ENCODE data around the gene FARP1.

FARP1 gene

DNA sequence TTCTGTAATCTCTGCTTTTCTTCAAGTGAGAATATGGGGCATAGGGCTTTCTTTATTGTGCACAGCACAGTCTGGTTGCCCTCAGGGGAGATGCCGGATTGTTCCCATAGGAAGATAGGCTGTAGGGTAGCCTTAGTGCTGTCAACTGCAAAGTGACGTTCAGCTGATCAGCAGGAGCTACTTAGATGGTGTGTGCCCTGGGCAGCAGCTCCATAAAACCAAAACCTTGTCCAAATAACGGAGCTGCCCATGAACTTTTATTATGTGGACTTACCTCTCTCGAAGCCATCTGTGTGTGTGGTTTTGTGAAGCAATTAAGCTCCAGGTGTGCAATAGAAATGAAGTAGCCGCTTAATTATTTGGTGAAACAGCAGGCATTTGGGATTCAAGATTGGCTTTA, 154.2 kb downstream of the FARP1 start:
- TF ChIP-seq, protein P1, sequence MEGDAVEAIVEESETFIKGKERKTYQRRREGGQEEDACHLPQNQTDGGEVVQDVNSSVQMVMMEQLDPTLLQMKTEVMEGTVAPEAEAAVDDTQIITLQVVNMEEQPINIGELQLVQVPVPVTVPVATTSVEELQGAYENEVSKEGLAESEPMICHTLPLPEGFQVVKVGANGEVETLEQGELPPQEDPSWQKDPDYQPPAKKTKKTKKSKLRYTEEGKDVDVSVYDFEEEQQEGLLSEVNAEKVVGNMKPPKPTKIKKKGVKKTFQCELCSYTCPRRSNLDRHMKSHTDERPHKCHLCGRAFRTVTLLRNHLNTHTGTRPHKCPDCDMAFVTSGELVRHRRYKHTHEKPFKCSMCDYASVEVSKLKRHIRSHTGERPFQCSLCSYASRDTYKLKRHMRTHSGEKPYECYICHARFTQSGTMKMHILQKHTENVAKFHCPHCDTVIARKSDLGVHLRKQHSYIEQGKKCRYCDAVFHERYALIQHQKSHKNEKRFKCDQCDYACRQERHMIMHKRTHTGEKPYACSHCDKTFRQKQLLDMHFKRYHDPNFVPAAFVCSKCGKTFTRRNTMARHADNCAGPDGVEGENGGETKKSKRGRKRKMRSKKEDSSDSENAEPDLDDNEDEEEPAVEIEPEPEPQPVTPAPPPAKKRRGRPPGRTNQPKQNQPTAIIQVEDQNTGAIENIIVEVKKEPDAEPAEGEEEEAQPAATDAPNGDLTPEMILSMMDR (IDR thresholded peaks at IDR 0.05; ENCODE audit: low read depth, low read length): no peak
- no peak overlapping the region for H3K4me3 ChIP-seq (ENCODE audit: low read depth, low read length)

DNA sequence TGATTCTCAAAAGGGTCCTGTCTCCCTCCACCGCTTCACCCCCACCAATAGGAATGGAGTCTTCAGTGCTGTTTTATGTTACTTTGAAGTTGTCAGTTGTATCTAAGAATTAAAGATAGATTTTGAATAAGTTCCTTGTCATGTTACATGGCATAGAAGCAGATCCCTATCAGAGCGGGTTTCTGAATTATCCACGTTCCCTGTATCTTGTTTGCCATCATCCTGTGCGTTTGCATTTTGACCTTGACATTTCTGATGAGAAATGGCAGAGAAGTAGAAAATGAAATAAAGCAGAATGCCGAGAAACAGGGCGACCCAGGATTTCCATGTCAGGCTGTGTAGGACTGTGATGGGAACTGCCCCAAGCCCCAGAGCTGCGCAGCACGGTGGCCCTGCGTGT, 154.9 kb downstream of the FARP1 start:
- no peak overlapping the region for H3K4me3 ChIP-seq (ENCODE audit: low read depth, low read length)
- TF ChIP-seq, protein P1 (IDR thresholded peaks at IDR 0.05; ENCODE audit: low read depth, low read length): no peak

DNA sequence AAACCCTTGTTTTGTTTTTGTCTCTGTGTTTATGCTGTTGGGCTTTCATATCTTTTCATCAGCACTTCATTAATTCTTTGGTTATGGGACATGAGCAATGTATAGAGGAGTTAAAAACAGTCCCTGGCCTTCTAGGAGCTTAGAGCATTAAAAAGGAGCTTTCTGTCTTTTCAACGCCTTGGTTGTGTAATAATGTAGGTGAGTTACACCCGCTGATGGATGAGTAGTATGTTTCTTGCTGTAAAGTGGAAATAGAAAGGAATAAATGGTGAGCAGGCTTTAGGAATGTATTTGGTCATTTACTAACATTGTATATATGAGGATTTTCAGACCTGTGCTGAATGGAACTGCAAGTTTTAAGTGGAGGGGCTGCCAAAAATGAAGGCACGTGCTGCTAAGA, 155.7 kb downstream of the FARP1 start:
- no peak overlapping the region for H3K4me3 ChIP-seq (ENCODE audit: low read depth, low read length)
- TF ChIP-seq, protein P1 (IDR thresholded peaks at IDR 0.05; ENCODE audit: low read depth, low read length): no peak

DNA sequence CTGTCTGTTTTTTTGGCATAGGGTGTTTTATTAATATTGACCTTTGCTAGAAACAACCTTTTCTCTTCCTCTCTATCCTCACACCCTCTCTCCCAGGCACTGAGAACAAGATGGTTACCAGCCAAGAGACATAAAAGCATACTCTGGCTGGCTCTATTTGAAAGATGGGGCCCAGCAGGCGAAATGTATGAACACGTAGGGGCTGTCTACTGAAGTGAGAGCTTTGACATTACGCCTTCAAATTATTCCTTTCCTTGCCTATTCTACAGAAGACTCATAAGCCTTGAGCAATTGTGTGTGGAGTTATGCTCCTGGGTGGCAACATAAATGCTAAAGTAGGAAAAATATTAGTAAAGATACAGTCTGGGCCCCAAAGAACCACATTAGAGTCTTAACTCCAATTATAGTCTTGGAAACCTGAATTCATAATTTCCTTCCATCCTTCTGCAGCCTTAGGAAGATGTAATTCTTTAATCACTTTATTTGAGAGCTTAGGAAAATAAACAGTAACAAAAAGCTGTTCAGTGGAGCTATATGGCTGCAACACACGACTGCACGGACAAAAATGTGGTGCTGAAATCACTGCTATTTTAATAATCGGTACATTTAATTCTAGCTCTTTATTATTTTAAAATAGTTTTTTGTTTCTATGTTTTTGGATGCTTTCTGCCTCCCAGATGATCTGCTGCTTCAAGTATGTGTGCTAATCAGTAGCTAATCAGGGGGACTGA, 156.5 kb downstream of the FARP1 start:
- TF ChIP-seq, protein P1 (IDR thresholded peaks at IDR 0.05; ENCODE audit: low read depth, low read length): no peak
- H3K4me3 ChIP-seq (ENCODE audit: low read depth, low read length): no peak overlapping the region

DNA sequence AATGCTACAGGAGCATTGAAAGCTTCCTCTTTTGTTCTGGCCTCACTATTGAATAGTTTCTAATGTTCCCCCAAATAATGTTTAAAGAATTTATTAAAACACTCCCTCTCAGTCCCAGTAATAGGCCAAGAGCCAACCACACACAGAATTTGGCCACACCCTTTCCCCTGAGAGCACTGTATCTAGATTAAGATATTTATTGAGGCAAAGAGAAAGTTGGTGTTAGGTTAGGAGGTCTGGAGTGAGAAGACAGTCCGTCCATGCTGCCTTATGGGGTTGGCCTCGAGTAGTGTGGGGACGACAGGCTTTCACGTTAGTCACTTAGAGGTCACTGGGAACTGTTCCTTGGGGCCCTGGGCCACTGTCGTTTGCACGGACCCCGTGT, 157.1 kb downstream of the FARP1 start:
- TF ChIP-seq, protein P1 (IDR thresholded peaks at IDR 0.05; ENCODE audit: low read depth, low read length): no peak
- H3K4me3 ChIP-seq (ENCODE audit: low read depth, low read length): no peak overlapping the region

DNA sequence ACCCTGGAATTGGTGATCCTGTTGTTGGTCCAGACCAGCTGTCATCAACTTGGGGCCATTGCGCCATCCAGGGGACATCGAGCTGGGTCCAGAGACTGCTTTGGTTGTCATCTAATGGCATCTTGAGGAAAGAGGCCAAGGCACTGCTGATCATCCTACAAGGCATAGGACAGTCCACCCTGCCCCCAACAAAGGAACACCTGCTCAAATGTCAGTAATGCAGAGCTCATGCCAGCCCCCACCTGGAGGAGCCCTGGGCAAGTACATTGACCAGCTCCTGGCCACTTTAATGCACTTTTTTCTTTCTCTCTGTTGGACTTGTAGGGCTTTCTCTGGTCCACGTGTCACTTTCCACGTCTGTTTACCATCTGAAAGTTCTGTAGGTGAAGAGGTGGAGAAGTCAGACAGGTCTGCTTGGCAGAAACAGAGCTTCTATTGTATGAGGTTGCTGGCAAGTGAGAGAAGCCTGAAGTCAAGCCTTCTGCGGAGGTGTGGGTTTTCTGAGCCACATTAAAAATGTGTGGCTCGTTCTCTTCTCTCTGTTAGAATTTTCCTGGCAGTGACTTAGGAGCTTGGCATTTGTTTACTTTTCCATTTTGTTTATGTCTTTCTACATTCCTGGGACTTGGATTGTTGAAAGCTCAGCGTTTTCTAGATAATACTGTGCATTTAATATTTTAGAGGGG, 158.2 kb downstream of the FARP1 start:
- peak overlapping the region; percentile 26 for H3K4me3 ChIP-seq (ENCODE audit: low read depth, low read length)
- TF ChIP-seq, protein P1 (IDR thresholded peaks at IDR 0.05; ENCODE audit: low read depth, low read length): no peak

DNA sequence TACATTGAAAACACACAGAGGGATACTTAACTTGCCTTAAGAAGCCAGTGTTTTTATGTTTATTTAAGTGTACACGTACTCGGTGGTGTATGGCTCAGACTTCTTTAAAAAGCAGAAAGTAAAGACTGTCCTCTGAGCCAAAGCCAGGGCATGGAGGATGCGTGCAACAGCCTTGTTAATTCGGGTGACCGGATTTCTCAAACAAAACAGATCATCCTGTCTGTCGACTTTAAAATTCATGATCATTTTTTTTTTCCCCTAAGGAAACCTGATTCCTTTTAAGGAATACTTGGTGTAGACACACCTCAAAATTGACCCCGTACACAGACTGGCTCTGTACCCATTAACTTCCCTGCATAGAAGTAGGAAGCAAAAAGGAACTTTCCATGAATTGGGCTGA, 158.8 kb downstream of the FARP1 start:
- H3K4me3 ChIP-seq (ENCODE audit: low read depth, low read length): peak overlapping the region; percentile 41
- TF ChIP-seq, protein P1 (IDR thresholded peaks at IDR 0.05; ENCODE audit: low read depth, low read length): no peak
